C4-2B (cell line): ENCODE results near the gene QRFP.

Experiments
- ZFX ChIP-seq: fragments of 450-650 bp; IDR thresholded peaks from 2 replicates; pipeline ENCODE4 v1.6.1; 2017
- TF ChIP-seq, protein P1 (sequence below): fragments of 450-650 bp; conservative IDR thresholded peaks from 2 replicates; pipeline ENCODE4 v1.5.1; 2017; ENCODE audit warnings: mild to moderate bottlenecking

DNA sequence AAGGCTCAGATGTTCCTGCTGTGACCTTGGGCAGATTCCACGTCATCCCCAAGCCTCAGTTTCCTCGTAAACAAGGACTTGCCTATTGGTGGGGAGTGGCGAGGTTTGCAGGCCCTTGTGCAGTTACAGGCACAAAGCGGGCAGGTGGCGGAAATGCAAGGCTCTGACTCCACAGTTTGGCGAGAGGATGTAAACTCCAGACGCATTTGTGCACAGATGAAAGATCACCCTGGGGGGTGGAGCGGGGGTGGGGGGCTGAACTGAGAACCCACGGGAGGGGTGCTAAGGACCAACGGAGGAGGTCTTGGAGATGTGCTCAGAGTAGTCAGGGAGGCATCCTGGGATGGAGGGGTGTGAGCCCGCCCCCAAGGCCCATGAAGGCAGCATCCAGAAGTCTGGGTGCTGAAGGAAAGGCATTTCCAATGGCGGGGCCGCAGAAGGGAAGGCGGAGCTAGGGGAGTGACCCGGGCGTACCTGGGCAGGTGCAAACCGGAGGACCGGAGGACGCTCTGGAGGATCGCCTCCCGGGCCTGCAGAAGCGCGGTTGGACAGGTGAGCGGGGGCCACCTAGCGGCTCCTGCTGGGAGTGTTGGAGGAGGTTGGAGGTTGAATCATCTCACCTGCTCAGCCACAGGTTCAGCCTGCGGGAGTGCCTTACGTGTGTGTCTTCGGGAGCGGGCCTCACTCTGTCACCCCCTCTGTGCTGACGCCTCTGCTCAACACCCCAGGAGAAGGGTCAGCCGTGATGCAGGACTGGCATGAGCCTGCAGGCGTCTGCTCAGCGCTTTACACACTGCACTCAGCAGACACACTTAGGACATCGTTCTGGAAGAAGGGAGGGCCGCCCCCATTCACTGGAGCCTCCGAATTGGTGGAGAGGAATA, 44.3 kb upstream of the QRFP start:
- TF ChIP-seq, protein P1, sequence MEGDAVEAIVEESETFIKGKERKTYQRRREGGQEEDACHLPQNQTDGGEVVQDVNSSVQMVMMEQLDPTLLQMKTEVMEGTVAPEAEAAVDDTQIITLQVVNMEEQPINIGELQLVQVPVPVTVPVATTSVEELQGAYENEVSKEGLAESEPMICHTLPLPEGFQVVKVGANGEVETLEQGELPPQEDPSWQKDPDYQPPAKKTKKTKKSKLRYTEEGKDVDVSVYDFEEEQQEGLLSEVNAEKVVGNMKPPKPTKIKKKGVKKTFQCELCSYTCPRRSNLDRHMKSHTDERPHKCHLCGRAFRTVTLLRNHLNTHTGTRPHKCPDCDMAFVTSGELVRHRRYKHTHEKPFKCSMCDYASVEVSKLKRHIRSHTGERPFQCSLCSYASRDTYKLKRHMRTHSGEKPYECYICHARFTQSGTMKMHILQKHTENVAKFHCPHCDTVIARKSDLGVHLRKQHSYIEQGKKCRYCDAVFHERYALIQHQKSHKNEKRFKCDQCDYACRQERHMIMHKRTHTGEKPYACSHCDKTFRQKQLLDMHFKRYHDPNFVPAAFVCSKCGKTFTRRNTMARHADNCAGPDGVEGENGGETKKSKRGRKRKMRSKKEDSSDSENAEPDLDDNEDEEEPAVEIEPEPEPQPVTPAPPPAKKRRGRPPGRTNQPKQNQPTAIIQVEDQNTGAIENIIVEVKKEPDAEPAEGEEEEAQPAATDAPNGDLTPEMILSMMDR, result peak; percentile 94
- no peak for TF ChIP-seq ZFX
